AML-193 (cell line): Measurements from ENCODE around the gene SPARCL1.
A peak's percentile ranks its signal among the peaks of the same experiment; 100 is the strongest.
"Not testable (repeated sequence)": the region's sequence is repeated elsewhere in the genome, so short reads cannot be mapped to it uniquely, and the experiment has no call there.

Experiments used
- DNase-seq, 2 experiments: peaks; one replicate each; lab custom pipeline; 2025; lab: John Stamatoyannopoulos, UW

Gene SPARCL1, protein sequence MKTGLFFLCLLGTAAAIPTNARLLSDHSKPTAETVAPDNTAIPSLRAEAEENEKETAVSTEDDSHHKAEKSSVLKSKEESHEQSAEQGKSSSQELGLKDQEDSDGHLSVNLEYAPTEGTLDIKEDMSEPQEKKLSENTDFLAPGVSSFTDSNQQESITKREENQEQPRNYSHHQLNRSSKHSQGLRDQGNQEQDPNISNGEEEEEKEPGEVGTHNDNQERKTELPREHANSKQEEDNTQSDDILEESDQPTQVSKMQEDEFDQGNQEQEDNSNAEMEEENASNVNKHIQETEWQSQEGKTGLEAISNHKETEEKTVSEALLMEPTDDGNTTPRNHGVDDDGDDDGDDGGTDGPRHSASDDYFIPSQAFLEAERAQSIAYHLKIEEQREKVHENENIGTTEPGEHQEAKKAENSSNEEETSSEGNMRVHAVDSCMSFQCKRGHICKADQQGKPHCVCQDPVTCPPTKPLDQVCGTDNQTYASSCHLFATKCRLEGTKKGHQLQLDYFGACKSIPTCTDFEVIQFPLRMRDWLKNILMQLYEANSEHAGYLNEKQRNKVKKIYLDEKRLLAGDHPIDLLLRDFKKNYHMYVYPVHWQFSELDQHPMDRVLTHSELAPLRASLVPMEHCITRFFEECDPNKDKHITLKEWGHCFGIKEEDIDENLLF

DNA sequence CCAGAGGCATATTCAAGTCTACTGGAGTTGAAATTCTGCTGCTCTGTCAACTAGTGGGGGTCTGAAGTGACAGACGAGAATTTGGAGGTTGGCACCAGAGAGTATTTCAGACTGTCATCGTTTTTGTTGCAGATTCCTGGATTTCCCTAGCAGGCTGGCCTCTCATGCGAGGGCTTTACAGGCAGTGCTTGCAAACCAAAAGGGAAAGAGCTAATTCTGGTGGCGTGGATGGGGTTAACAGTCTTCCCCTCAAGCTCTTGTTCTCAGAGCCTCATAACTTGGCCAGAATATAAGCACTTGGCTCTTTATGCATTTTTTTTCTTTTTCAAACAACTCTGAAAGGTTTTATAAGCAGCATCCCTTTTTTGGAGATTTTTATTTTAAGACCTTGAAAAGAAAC is at the start of gene SPARCL1:
Gene SPARCL1 (minus strand): TSS at position 190 of the 400 bp plus-strand sequence. CDS start 29,802 bp downstream, outside the sequence.
- no peak for DNase-seq

DNA sequence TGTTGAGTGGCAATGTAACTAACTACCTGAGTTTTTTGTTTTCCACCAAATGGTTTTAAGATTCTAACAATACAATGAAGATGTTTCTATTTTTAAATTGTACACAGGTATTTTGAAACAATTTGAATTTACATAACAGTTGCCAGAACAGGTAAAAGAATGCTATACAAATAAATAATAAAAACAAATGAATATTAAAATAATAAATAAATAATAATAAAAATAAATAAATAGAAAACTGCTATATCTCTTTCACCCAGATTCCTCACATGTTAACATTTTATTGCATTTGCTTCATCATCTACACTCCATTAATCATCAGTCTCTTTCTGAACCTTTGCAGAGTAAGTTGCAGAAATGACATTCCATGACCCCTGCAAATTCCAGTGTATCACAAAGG is 46.8 kb upstream of the SPARCL1 start:
- DNase-seq: no peak

DNA sequence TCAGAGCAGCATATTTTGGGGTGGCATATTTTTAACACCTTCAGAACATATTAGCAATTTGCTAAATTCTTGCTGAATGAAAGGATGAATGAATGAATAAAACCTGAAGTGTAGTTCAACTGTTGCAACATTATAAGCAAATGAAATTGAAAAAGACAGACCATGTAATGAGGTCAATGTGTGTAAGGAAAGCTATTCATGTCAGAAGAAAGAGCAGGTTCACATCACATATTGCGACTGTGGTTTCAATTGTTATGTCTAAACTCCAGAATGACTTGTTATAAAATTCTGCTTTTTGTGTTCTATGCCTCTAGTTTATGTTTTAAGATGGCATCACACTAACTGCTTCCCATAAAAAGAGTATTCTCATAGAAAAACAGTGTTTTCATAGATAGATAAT is 46.2 kb upstream of the SPARCL1 start:
- no peak for DNase-seq

GRCh38 chr4:87574996-87575395 is 45.8 kb upstream of the SPARCL1 start:
- no peak for DNase-seq

GRCh38 chr4:87574376-87574775 is 45.2 kb upstream of the SPARCL1 start:
- not testable (repeated sequence) for DNase-seq

GRCh38 chr4:87570290-87570805 is 41.2 kb upstream of the SPARCL1 start:
- DNase-seq: no peak

GRCh38 chr4:87567191-87567590 is 38.0 kb upstream of the SPARCL1 start:
- no peak for DNase-seq

DNA sequence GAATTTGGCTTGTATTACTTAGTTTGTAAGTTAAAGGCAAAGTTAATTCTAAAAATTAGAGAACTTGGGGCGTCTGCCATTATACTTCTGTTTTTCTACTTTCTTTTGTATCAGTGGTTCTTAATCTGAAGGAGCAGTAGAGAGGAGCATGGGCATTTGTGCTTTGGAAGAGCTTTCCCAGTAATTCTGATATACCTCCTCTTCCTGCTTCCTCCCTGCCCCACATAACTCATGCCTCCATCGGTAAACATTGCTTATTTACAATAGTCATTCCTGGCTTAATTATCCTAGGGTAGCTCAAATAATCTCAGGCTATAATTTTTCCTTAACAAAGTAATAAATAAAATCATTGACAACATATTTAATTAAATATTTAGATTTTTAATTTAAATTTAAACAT is 37.1 kb upstream of the SPARCL1 start:
- no peak for DNase-seq

- no peak for DNase-seq
Measured at GRCh38 chr4:87565746-87566145, 36.6 kb upstream of the SPARCL1 start.

GRCh38 chr4:87560802-87561201 is 31.6 kb upstream of the SPARCL1 start:
- no peak for DNase-seq

GRCh38 chr4:87559090-87559837 is 30.1 kb upstream of the SPARCL1 start:
- peak; percentile 3 to 12 for DNase-seq

DNA sequence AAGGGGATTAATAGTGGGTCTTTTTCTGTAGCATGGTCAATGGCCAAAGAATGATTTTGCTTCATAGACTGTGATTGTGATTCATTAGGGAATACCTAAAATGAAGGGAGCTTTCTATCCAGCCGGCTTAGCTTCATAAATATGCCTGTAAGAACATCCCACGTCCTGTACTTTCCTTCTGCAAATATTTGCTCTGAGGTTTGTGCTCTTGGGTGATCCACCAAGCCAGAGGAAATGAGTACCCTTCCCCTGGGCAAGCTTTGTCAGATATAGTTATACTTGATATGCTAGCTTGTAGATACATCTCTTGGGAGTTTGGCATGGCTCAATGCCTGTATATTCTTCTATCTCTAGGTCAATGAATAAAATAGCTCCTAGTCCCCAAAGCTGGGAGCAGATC is 28.2 kb upstream of the SPARCL1 start:
- DNase-seq: no peak

GRCh38 chr4:87555773-87556619 is 26.8 kb upstream of the SPARCL1 start:
- no peak for DNase-seq

- no peak for DNase-seq
Measured at GRCh38 chr4:87553182-87553581, 24.0 kb upstream of the SPARCL1 start.

- no peak for DNase-seq
Measured at GRCh38 chr4:87551361-87551760, 22.2 kb upstream of the SPARCL1 start.

GRCh38 chr4:87547016-87547708 is 18.0 kb upstream of the SPARCL1 start:
- no peak for DNase-seq

- no peak for DNase-seq
Measured at GRCh38 chr4:87545052-87545451, 15.9 kb upstream of the SPARCL1 start.

DNA sequence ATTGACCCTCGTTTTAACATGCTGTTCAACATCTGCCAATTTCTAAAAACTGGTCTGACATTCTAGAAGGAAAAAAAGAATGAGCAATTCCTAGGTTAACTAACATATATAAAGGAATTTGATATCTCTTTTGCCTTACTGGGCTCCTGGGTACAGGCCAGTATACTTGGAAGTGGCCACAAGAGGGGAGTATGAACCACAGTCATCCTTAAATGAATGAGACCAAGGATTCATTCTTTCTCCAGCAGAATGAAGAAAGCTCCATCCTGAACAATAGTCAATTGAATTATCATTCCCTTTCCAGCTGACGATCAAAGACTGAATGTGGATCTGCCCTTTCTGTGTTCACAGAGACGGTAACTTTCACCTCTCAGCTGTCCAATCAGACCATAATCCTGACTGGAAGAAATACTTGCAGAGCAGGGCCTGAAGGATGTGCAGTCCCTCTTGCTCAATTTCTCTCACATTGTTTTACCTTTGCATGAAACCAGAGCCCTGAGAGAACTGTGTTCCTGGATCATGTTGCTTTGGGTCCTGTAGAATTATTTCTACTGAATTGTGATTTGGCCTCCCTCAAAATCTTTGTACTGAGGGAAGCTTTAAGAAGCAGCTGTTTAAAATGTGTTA is 14.8 kb upstream of the SPARCL1 start:
- peak; percentile 8 to 46 for DNase-seq

DNA sequence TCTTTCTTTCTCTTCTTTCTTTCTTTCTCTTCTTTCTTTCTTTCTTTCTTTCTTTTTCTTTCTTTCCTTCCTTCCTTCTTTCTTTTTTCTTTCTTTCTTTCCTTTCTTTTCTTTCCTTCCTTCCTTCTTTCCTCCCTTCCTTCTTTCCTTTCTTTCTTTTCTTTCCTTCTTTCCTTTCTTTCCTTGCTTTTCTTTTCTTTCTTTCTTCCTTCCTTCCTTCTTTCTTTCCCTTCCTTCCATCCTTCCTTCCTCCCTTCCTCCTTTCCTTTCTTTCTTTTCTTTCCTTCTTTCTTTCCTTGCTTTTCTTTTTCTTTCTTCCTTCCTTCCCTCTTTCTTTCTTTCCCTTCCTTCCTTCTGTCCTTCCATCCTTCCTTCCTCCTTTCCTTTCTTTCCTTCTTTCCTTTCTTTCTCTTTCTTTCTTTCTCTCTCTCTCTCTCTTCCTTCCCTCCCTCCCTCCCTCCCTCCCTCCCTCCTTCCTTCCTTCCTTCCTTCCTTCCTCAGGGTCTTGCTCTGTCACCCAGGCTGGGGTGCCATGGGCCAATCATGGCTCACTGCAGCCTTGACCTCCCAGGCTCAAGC is 13.6 kb upstream of the SPARCL1 start:
- DNase-seq: no peak
